ENCODE data around the gene ELANE. TPM values are rescaled to one million over a fixed set of nuclear protein-coding genes. Genes with fewer than 3 reads are reported as not detected.
"Not testable (repeated sequence)": the region's sequence is repeated elsewhere in the genome, so short reads cannot be mapped to it uniquely, and the experiment has no call there.

ELANE gene
- total and polyA plus RNA-seq, 9 of the 15 experiments (the other 6 are each of a cell fraction or from before 2014, with no cell fraction given): not detected

GRCh38 chr19:820212-820611, 31.9 kb upstream of the ELANE start:
- intact Hi-C loops (cut with micrococcal nuclease); ATAC-seq; H3K9me1 ChIP-seq (ENCODE audit: control insufficient read depth, insufficient read depth, low read length); H3K36me3 ChIP-seq (ENCODE audit: control insufficient read depth, insufficient read depth, low read length); FAIRE-seq; CTCF ChIA-PET (ENCODE audit: low intra/inter-chr PET ratio); H3K4me2 ChIP-seq (ENCODE audit: insufficient read depth, low read length); H3K27ac ChIP-seq (ENCODE audit: extremely low read depth, low read depth, low read length); H3K27me3 ChIP-seq (ENCODE audit: control insufficient read depth in 2 of 2, insufficient read depth in 2 of 2, low read length in 2 of 2); H2AFZ ChIP-seq (ENCODE audit: low read depth, low read length); in situ Hi-C loops (cut with MboI); DNase-seq (ENCODE audit: extremely low read depth in 1 of 4, low spot score in 3 of 4); H4K20me1 ChIP-seq (replicated peaks; ENCODE audit: control insufficient read depth, insufficient read depth, low read length); H3K4me3 ChIP-seq; H3K9me3 ChIP-seq (replicated peaks; ENCODE audit: control insufficient read depth, insufficient read depth, low read depth, low read length): not testable (repeated sequence)
- 75% methylated on average over 4 of the region's 5 CpGs for WGBS (ENCODE audit: insufficient coverage, low coverage, missing lambda C conversion rate)
- POLR2A ChIA-PET: interaction anchor here (0.7 to 1.2 kb wide), 4 partner anchors 10 to 21 kb away, joined by 3 to 4 read pairs (median 4); no protein-coding TSS in a partner anchor
- Histone ChIP-seq H3K9ac (ENCODE audit: insufficient read depth in 1 of 2, low read depth in 2 of 2, low read length in 2 of 2) (peak overlapping the region in 1 of 2 experiments; percentile 26; a peak in 1 of 4 replicates), H3K4me1 (replicated peaks in 1 of 2; ENCODE audit: control insufficient read depth in 2 of 2, insufficient read depth in 2 of 2, low read length in 2 of 2) (peaks cover 15 to 68% of the 10 kb centered on the region in 2 experiments), H3K79me2 (ENCODE audit: control insufficient read depth, insufficient read depth, low read length) (peaks cover 22% of the 10 kb centered on the region; the same call in 2 of the 3 replicates)
- peak; percentile 85 for TF ChIP-seq ZNF121 (CRISPR knock-in tag; conservative IDR thresholded peaks at IDR 0.05)
- TF ChIP-seq BCOR (IDR thresholded peaks at IDR 0.05): peak; percentile 59
- peak; percentile 22 for TF ChIP-seq RBM25 (IDR thresholded peaks at IDR 0.05; ENCODE audit: low read depth, low read length, severe bottlenecking)
- TSS peak; percentile 37 for BruUV-seq (replicated peaks)

DNA sequence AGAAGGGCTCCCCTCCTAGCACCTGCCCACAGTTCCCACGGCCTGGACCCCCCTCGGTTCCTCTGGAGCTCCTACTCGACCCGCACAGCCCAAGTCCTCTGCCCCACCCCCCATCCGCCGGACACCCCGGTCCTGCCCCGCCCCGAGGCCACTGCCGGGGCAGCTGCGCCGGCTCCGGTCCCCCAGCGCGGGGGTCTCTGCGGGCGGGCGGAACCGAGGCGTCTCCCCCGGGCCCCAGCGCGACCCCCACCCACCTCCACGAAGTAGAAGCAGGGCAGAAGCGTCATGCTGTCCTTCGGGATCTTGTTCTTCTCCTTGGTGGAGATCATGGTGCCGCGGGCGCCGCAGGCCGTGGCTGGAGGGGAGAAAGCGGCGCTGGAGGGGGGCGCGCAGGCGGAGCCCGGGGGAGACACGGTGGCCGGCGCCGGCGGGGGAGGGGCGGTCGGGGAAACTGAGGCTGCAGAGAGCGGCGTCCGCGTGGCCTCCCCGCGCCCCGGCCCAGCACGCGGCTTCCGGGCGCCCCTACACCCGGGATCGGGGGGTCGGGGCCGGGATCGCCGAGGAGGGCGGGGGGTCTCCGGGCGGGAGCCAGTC, 30.8 kb upstream of the ELANE start:
- CTCF ChIA-PET (ENCODE audit: low intra/inter-chr PET ratio): no interaction called here
- in situ Hi-C loops (cut with MboI): no loop called here
- H3K9me3 ChIP-seq (replicated peaks; ENCODE audit: control insufficient read depth, insufficient read depth, low read depth, low read length): no peaks in the 10 kb centered on the region
- ATAC-seq (peak; percentile 75), DNase-seq (ENCODE audit: extremely low read depth in 1 of 4, low spot score in 3 of 4) (peak; percentile 65 to 85 (median 84)), FAIRE-seq (no peak)
- WGBS (ENCODE audit: insufficient coverage, low coverage, missing lambda C conversion rate): under 1% methylated on average over 22 of the region's 64 CpGs
- H3K4me2 ChIP-seq (ENCODE audit: insufficient read depth, low read length): peak overlapping the region; percentile 71; the same call in 1 of the 2 replicates
- H3K27ac ChIP-seq (ENCODE audit: extremely low read depth, low read depth, low read length): peak overlapping the region; percentile 83
- H3K4me1 ChIP-seq (replicated peaks in 1 of 2; ENCODE audit: control insufficient read depth in 2 of 2, insufficient read depth in 2 of 2, low read length in 2 of 2): peaks cover 15 to 67% of the 10 kb centered on the region in 2 experiments
- intact Hi-C loops (cut with micrococcal nuclease): no loop called here
- H3K79me2 ChIP-seq (ENCODE audit: control insufficient read depth, insufficient read depth, low read length): peaks cover 22% of the 10 kb centered on the region; the same call in 2 of the 3 replicates
- H3K27me3 ChIP-seq (ENCODE audit: control insufficient read depth in 2 of 2, insufficient read depth in 2 of 2, low read length in 2 of 2): no peaks in the 10 kb centered on the region
- H3K9ac ChIP-seq (ENCODE audit: insufficient read depth in 1 of 2, low read depth in 2 of 2, low read length in 2 of 2): peak overlapping the region; percentile 62 to 93
- BruUV-seq (replicated peaks): no TSS peak
- no peaks in the 10 kb centered on the region for H3K36me3 ChIP-seq (ENCODE audit: control insufficient read depth, insufficient read depth, low read length)
- peak overlapping the region; percentile 85 for H3K4me3 ChIP-seq
- H2AFZ ChIP-seq (ENCODE audit: low read depth, low read length): peak overlapping the region; percentile 51
- POLR2A ChIA-PET: interaction anchor here (1.0 kb wide), 2 partner anchors 14 to 23 kb away, joined by 3 to 4 read pairs; no protein-coding TSS in a partner anchor
- no peaks in the 10 kb centered on the region for H3K9me1 ChIP-seq (ENCODE audit: control insufficient read depth, insufficient read depth, low read length)
- no peaks in the 10 kb centered on the region for H4K20me1 ChIP-seq (replicated peaks; ENCODE audit: control insufficient read depth, insufficient read depth, low read length)
- TF ChIP-seq MTA1 (IDR thresholded peaks at IDR 0.05; ENCODE audit: borderline replicate concordance) (no peak), GTF2E2 (tag; IDR thresholded peaks at IDR 0.05) (no peak), EWSR1 (IDR thresholded peaks at IDR 0.05; ENCODE audit: borderline replicate concordance, low read depth, partially characterized antibody) (no peak), POLR3A (IDR thresholded peaks at IDR 0.05; ENCODE audit: borderline replicate concordance, extremely low read depth, insufficient read depth, insufficient read length) (no peak)
